GM18505 (cell line): ENCODE results near the gene ZDHHC1.
"Not testable (repeated sequence)": the region's sequence is repeated elsewhere in the genome, so short reads cannot be mapped to it uniquely, and the experiment has no call there.

Source experiments
- ATAC-seq: cut with Tn5 transposase; IDR thresholded peaks from one replicate; pipeline ENCODE4 v1.9.1; 2021; ENCODE audit not compliant: unreplicated experiment
- POLR2A ChIP-seq: IDR thresholded peaks from 4 replicates; pipeline ENCODE4 v1.6.1; 2011; ENCODE audit warnings: borderline replicate concordance; ENCODE audit not compliant: insufficient read depth, insufficient read length; ENCODE audit errors: extremely low read depth

The ZDHHC1 gene

GRCh38 chr16:67386861-67387455 lies 29.3 kb downstream of the ZDHHC1 start:
- no peak for ATAC-seq
- TF ChIP-seq POLR2A, result no peak

DNA sequence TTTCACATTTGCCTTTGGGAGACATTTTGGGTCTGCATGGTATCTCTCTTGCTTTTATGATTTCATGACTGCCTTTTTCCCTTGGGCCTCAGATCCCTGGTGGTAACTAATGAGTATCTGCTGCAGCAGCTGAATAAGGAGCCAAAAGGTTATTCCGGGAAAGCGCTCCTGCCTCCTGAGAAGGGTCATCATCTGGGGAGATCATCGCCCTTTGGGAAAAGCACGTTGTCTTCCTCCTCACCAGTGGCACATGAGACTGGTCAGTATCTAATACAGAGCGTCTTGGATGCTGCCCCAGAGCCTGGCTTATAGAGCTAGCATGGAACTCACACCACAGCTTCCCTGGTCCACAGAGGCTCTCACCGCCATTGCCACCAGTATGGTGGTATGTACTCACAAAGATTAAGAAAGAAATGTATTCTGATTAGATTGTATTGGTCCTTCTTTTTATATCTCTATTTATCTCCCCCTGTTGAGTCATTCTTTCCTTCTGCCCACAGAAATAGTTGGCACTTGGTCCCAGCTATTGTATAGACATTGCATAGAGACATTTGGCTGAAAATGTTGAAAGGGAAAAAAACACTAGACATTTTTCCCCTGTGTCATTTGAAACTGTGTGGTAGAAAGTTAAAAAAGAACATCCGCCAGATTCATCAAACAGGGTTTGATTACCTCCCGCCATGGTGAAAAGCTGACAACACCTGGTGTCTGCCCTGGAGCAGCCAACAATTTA lies 31.3 kb downstream of the ZDHHC1 start:
- ATAC-seq, result no peak
- no peak for TF ChIP-seq POLR2A

DNA sequence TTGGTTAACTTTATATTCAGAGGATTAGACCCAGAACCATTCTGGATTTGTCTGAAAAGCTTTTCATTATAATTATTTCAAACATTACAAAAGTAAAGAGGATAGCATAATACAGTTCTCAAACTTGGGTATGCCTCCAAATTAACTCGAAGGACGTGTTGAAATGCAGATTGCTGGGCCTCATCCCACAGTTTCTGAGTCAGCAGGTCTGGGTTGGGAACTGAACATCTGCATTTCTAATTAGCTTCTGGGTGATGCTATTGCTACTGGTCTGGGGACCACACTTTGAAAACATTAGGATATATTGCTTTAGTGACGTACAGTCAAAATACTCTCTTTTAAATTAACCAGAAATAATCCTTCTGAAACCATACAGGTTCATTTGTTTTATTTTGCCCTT lies 33.0 kb downstream of the ZDHHC1 start:
- no peak for TF ChIP-seq POLR2A
- no peak for ATAC-seq

GRCh38 chr16:67378642-67379041 lies 37.6 kb downstream of the ZDHHC1 start:
- no peak for ATAC-seq

GRCh38 chr16:67376012-67376411 lies 40.3 kb downstream of the ZDHHC1 start:
- ATAC-seq, result not testable (repeated sequence)

More at GRCh38 chr16:67378642-67379041, 37.6 kb downstream of the ZDHHC1 start:
- TF ChIP-seq POLR2A, result no peak

- TF ChIP-seq POLR2A, result no peak
- ATAC-seq, result no peak
These were observed 43.6 kb downstream of the ZDHHC1 start for GRCh38 chr16:67372664-67373063.

DNA sequence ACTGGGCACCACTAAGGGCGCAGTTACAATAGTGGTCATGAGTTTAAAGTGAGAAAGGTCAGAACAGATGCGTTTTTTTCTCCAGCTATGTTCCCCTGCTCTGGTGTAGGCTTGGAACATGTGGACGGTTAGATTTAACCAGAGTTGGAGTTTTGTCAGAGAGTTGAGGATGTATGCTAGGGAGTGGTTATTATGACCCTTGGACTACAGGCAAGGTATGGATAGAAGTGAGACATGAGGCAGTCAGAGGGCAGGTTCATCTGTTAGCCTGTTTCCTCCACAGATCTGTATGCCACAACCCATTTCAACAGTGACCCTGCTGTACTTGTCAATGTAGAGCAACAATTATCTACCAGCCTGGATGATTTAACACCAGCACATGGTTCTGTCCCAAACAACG lies 45.6 kb downstream of the ZDHHC1 start:
- TF ChIP-seq POLR2A, result no peak
- ATAC-seq, result no peak

DNA sequence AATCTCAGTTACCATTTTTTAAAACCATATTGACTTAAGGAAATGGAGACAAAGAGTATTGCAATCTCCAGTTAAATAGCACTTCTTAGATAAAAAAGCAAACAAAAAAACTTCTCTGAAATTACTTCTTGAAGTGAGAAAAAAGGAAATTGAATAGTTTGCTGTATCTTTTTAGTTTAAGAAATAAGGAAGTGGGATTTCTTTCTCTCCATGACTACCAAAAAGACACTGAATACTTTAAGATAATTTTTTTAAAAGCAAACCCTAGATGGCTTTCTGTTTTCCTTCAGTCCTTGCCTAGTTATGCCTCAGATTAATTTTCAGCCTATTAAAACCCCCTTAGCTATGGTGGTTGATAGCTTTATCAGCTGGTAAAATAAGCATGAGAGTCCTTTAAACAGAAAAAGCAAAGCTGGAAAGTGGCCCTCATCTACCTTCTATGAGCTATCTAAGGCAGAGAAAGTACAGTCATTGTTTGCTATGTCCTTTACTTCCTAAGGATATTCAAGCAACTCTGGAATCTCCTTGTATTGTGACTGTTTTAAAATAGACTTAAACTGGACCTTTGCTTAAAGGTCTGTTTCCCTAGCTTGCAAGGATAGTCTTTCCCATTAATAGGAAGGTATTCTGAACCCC lies 51.6 kb downstream of the ZDHHC1 start:
- no peak for TF ChIP-seq POLR2A
- no peak for ATAC-seq

DNA sequence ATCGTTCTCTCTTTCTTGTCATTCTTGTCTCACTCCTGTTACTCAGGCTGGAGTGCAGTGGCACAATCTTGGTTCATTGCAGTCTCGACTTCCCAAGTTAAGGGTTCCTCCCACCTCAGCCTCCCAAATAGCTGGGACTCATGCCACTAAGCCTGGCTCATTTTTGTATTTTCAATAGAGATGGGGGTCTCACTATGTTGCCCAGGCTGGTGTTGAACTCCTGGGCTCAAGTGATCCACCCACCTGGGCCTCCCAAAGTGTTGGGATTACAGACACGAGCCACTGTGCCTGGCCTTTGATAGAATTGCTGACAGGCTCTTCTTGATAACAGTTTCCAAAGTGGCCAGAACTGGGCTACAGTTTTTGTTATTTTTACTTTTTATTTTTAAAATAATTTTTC lies 55.2 kb downstream of the ZDHHC1 start:
- ATAC-seq, result no peak
- TF ChIP-seq POLR2A, result no peak

DNA sequence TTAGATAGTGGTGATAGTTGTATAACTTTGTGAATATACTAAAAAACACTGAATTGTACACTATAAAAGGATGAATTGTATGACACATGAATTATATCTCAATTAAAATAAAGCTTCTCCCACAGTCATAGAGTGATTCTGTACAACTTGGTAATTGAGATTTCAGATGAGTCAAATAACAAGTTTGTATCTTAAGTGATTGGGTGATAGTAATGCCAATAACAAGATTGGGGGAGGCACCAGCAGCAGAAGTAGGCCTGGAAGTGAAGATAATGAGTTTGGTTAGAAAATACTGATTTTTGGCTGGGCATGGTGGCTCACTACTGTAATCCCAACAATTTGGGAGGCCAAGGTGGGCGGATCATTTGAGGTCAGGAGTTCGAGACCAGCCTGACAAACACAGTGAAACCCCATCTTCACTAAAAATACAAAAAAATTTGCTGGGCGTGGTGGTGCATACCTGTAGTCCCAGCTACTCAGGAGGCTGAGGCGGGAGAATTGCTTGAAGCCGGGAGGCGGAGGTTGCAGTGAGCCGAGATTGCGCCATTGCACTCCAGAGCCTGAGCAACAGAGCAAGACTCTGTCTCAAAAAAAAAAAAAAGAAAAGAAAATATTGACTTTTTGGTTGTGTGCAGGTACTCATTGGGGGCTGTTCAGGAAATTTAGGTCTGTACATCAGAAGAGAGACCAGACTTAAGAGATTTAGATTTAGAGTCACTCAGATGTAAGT lies 56.6 kb downstream of the ZDHHC1 start:
- not testable (repeated sequence) for ATAC-seq

- no peak for ATAC-seq
These were observed 58.7 kb downstream of the ZDHHC1 start for GRCh38 chr16:67357561-67357960.

GRCh38 chr16:67356396-67356795 lies 59.9 kb downstream of the ZDHHC1 start:
- TF ChIP-seq POLR2A, result no peak
- ATAC-seq, result no peak

More at GRCh38 chr16:67357561-67357960, 58.7 kb downstream of the ZDHHC1 start:
- TF ChIP-seq POLR2A, result no peak

GRCh38 chr16:67352463-67352862 lies 63.8 kb downstream of the ZDHHC1 start:
- ATAC-seq, result not testable (repeated sequence)

DNA sequence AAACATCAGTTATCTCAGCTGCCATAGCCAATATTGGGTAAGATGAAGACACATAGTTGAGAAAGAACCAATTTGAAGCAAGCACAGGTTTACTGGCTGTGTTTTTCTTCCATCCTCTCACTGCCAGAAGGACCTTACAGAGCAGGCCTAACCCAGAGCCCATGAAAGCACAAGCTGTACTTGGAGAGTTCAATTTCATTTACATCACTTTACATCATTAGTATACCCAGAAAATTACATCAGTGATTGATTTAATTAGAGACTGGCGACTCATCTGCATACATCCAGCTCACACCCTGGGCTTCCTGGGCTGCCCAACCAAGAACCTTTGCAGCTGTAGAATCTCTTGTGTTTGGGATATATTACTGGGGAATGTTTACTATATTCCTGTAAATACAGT lies 66.0 kb downstream of the ZDHHC1 start:
- no peak for TF ChIP-seq POLR2A
- no peak for ATAC-seq
